Measurements from ENCODE around the gene ZBTB20.

The ZBTB20 gene

DNA sequence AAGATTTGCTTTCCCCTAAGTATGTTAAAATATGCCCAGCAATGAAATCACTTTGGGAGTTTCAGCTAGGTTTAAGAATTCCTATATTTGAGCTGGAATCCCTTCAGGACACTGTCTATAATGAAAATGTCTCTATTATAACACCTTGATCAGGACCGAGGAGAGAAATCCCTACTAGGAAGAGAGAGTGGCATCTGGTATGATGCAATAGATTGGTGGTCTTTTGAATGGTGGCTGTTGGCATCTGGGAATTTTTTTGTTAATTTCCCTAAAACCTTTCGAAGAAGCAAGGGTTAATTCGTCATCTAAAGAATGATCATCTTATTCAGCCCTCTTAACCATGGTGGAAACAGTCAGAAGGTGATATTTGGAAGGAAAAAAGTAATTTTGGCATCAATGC lies 810.2 kb downstream of the ZBTB20 start:
- DNase-seq = no peak

DNA sequence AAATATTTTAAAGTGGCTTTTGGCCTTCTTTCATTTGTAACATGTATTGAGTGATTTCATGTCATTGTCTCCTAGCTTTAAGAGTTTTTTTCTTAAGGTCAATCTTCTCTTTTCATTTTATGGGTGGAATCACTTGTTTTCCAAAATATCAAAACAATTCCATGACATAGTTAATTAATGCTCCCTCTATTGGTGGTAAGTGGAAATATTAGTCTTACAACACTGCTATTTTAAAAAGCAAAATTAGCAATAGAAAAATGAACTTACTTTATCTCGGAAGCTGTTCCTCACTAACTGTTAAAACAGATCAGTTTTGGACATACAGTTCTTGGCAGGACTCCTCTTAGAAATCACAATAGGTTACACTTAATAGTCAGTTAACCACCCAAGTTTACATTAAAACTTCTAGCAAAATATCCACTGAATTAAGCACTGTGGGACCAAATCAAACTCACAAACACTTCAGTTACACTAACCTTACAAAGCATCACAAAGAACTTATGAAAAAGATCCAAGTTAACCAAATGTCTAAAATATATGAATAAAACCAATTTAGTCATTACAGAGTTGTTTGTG lies 810.9 kb downstream of the ZBTB20 start:
- no peak for DNase-seq

DNA sequence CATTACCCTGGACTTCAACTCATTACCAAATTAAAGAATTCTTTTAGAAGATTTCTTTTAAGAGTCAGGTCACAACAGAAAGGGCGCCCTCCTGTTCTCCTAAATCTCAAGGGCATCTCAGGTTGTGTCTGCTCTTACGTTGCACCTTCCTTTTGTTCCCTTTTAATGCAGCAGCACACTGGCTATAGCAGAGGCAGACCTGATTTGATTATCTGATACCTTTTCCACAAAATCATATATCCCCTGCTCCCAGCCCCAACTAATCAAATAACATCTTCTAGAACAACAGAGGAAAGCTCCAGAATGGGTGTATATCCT lies 813.2 kb downstream of the ZBTB20 start:
- DNase-seq = no peak

DNA sequence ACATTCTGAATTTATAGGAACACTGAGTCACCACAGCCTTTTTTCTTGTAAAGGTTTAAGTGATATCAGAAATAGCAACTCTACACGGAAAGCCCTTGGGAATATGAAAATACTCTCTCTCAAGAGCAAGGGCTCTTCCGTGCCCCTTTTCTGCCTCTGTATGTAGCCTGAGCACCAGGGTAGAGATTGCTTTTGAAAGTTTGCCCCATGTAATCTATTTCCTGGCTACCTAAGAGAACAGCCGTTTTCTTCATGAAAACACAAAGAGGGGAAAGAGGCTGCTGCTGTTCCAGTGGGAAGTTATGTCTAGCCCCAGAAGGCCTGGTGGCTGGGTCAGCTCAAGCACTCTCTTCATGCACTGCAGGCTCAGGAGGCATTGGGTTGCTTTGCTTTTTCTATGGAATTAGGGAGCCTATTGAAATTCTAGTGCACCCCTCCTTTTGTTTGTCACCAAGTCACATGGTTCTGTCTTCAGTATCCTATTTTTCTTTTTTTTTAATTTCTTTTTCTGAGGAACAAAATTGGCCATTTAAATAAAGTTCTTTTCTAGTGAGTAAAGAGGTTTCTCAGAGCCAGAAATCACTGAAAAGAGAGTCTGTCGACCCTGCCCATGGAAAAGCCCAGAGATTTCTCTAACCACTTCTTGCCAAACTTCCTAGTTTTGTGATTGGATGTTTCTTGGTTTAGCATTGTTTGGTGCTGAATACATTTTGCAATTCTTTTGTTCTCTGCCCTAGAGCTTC lies 813.7 kb downstream of the ZBTB20 start:
- no peak for DNase-seq

DNA sequence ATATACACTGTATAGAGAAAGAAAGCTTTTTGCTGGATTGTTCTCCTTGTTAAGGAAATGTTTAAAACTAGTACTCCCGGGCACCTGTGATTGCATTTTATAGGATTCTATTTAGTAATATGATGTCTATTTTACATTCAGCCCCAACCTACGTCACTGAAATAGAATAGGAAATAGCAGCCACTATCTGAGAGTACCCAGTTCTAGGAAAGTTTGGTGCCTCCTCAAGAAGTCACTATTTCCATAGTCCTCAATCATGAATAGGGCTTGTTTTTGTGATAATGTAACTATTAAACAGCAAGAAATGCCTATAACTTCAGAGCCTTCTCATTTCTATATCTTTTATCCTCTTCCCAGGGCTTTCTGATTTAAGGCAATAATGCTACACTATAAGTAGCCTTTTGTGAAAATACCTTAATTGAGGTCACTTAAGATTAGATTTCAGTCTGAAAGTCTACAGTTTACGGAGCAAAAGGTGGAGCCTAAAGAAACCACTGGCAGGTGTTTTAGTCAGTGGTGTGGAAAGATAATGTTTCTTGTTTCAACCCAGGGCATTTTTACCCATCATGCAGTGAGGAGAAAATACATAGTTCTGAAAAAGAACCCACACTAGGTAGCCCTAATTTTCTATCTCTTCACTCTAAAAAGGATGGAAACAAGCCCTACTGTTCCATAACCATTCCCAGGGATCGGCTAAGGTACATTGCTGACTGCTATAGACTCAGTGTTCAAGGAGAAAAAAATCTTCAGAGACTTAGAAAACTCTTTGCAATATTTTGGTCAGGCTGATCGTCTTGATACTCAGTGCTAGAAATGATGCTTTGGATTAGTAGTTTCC lies 814.5 kb downstream of the ZBTB20 start:
- DNase-seq = no peak

DNA sequence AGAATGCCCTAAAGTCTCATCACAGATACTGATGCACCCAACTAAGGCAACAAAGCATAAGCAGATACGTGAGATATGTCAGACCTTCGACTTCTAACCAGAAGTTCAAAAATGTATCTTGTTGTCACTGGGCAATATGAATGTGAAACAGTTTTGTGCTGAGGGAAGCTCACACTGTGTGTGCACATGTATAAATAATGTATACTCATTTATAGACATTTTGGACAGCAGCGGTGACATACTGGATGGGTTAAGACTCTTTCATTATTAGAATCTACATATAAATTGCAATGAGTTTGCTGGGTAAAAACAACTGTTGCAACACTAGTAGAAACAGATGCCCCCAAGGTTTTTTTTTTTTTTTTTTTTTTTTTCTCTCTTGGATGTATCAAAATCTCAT lies 815.4 kb downstream of the ZBTB20 start:
- no peak for DNase-seq

DNA sequence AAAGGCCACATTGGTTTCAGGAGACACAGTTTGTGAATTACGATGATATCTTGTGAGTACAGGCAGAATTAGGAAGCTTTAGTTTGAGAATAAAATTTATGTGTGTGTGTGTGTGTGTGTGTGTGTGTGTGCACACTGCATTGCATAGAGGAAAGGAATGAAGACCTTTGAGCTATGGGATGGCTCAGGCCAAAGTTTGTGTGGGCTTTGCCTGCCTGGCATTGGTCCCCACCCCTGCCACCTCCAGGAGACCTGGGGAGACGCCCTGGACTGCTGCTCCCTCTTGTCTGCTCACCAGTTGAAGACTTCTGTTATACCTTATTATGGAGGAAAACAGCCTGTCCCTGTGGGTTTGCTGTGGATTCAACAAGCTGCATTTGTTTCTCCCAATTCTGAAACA lies 816.1 kb downstream of the ZBTB20 start:
- DNase-seq = no peak

DNA sequence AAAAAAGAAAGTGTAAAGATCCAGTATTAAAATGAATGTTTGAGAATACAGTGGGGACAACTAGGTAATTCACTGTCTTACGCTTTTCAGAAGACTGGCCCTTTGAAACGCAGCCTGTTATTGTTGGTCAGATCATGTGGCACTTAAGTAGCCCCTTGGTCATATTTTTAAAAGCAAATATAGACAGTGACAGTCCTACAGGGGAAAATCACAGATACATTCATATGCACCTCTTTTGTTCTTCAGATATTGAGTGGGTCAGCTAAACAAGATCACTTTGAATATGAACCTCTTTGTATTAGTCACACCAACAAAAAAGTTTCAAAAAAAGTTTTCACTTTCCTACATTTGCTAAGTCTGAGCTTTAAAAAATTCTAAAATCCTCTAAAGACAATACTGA lies 817.3 kb downstream of the ZBTB20 start:
- DNase-seq = no peak

DNA sequence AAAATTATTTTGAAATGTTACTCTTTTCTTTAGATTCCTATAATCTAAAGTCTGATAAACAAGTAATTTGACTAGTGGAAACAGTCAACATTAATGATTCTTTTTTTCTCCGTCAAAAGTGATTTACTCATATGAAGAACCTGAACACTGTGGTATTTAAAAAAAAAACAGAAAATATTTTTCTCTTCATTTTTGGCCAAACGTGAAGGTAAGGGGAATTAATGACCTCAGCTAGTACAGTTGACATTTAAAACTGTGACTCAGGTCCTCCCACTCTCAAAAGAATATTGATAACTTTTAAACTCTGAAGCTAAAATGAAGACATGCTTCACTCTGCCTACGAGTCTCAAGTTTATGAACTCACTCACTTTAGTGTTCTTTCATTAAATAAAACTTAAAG lies 818.7 kb downstream of the ZBTB20 start:
- DNase-seq = no peak

DNA sequence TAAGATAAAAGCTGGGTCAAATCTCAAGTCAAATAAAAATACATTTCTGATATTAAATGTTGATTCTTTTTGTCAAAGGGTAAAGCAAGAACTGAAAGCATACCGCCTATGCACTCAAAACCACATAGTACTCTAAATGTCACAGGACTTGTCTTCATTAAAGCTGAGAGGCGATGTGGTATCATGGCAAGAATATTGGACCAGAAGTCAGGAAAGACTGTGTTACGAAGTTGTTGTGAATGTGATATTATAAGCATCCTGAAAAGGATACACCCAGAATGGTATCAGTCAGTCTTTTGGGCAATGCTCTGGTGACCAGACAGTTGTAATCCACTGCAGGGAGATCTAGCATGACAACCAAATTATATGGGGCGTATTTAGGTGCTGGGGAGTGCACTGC lies 819.4 kb downstream of the ZBTB20 start:
- no peak for DNase-seq

DNA sequence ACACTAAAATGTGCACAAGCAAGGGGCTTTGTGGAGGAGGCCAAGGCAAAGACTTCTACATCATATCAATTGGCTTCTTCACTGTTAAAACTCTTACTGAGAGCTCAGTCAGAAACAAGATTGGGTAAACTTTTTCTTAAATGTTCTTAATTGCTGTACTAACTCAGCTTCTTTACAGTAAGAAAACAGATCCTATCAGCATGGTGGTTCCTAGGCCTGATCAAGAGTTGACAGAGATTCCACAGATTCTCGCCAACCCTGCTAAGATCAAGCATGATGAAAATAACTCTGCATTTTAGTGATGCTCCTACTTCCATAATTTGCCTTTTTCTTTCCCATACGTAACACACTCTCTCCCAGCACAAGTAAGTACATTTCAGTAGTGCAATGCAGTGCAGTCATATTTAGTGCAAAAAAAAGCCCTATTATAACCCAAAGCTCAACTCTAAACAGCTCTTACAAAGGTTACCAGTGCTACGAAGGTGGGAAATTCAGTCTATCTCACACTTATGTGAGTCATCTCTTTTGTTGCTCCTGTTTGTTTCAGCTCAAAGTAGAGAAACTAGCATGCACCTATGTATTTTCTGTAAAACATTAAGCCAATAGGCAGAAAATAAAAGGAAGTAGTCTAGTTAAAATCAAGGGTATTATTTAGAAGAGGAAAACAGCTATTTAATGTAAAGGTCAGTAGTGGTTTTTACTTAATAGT lies 823.4 kb downstream of the ZBTB20 start:
- no peak for DNase-seq

DNA sequence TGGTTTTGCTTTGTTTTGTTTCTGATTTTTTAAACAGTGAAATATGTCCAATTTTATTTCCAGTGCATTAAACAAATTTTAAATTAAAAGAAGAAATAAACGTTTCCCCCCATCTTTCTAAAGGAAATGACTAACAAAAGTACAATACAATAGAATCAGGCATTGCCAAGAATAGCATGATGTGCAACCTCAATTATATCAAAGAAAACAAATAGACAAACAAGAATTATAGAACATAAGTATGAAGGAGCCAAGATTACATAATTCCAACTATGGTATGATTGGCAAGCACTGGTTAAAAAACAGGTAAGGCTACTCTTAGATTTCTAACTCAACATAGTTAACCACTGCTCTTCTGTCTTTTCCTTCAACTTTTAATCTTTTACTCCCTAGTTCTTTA lies 826.8 kb downstream of the ZBTB20 start:
- DNase-seq = no peak

DNA sequence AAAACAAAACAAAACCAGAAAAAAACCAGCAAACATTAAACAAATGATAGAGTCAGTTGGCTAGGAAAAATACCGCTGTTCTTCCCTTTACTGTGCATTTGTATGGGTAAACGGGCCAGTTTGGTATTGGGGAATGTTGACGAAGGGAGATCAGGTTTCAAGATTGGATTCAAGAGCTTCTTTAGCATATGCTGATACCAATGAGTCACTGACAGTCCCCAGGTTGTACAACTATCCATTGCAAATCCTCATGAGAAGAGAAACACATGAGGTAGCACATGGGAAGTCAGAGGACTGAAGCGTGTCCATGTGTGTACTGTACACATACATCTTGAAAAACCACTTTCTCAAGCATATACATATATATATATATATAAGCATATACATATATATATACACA lies 827.6 kb downstream of the ZBTB20 start:
- DNase-seq = peak; percentile 38

DNA sequence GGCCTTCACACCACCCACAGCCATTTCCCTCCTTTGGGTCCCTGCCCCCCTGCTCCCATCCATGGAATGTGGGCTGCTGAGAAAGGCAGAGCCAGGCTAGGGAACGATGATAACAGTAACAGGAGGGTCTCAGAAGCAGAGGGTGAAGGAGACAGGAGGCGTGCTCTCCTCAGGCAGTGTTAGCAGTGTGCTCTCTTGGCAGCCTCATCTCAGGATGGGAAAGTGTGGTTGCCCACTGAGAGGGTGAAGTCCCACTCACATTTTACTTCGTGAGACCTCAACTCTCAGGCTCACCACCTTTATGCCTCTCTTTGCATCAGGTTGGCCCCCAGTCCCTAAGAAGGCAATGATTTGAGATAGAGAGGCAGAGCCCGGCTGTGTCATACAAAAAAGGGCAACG lies 828.8 kb downstream of the ZBTB20 start:
- no peak for DNase-seq

DNA sequence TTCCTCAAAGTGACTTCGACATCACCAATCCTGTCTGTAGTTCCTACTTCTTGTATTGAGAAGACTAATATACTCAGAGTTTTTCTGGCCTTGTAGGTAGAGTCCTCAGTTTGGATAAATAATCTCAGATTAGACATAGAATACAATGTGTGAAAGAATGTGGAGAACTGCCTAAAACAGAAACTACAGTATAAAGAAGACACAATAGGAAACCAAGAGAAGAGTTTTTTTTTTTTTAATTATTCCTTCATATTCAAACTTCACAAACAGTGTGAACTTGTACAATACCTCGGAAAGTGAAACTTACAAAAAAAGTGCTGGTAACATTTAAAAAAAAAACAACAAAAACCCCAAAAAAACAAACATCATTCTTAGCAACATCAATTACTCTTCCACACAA lies 832.8 kb downstream of the ZBTB20 start:
- no peak for DNase-seq

DNA sequence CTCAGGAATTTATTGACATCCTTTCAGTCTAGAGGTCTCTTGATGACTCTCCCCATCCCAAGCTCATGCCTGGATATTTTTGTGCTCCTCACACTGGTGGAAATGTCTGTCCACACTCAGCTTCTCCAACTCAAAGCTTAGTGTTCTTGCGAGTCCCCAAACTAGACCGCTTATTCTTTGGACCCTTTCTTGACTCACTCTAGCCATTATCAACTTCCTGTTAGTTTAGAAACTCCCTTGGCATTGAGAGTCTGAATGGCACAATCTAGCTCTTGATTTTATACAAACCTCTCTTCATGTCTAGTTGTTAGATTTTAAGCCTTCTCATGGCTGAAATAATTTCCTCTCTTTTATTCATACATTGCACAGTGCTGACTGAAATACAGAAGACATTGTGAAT lies 833.7 kb downstream of the ZBTB20 start:
- DNase-seq = no peak

DNA sequence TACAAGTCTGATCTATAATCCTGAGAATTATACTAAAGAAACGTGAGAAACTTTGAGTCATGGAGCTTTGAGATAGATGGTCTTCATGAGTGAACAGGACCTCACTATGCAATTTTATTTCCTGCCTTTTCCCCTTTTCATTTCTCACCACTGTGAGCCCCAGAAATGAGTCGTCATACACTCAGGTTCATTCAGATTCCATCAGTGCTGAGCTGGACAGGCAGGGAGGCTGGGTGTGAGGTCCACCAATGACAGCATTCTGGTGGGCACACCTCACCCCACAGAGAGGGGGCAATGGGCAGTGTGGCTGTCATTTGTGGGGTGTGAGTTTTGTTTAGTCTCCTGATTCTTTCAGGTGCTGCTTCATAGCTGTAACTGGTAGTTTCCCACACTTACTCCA lies 836.4 kb downstream of the ZBTB20 start:
- no peak for DNase-seq

DNA sequence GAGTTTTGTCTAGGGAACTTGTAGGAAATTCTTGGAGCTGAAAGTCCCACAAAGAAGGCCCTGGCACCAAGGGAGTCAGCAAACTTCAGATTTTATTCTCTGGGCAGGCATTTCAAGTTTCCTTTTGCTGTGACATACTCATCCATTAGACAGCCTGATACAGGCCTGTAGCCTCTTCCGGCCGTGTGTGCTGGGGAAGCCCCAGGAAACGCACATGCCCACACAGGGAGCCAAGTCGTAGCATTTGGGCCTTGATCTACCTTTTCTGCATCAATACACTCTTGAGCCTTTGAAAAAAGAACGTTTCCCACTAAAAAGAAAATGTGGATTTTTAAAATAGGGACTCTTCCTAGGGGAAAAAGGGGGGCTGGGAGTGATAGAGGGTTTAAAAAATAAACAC lies 838.3 kb downstream of the ZBTB20 start:
- DNase-seq = no peak

DNA sequence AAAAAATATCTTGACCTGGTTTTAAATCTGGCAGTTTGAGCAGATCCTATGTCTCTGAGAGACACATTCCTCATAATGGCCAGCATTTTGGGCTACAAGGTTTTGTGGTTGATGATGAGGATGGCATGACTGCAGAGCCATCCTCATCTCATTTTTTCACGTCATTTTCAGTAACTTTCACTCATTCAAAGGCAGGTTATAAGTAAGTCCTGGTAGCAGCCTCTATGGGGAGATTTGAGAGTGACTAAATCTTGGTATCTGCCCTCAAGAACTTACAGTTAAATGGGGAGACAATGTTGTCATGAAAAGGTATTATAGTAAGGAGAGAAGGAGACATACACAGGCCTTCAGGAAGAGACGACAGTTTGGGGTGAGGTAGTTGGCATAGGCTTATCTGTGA lies 838.7 kb downstream of the ZBTB20 start:
- DNase-seq = no peak

DNA sequence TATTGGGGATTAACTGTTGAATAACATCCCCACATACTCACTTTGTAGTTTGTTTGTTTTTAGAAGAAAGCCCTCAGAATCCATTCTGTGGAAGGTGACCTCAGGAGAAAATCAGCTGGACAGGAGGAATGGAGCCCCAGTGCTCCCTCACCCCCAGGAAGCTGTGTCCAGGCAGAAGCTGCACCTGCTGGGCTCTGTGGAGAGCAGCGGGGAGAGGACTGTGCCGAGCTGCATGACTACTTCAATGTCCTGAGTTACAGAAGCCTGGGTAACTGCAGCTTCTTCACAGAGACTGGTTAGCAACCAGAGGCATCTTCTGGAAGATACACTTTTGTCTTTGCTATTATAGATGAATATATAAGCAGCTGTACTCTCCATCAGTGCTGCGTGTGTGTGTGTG lies 839.3 kb downstream of the ZBTB20 start:
- DNase-seq = no peak

DNA sequence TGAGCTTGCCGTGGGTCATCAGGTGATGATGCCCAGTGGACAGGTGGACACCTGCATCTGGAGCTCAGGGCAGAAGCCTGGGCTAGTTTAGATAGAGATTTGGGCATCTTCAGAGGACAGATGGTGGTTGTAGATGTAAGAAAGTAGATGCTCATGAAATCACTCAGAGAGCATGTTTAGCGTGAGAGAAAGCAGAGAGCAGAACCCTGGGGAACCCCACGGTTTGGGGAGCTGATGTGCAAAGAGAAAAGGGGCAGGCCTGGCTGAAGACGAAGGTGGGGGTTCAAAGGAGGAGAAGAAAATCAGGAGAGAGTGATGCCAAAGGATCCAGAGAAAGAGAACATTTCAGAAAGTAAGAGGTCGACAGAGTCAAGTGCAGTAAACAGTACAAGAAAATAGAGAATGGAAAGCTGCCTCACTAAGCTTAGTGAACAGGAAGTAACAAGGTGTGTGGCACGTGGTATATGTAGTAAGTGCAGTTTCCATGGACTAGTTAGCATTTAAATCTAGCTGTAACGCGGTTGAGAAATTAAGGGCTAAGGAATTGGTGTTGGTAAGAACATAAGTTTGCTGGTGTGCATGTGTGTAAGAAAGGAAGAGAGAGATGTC lies 839.8 kb downstream of the ZBTB20 start:
- no peak for DNase-seq

DNA sequence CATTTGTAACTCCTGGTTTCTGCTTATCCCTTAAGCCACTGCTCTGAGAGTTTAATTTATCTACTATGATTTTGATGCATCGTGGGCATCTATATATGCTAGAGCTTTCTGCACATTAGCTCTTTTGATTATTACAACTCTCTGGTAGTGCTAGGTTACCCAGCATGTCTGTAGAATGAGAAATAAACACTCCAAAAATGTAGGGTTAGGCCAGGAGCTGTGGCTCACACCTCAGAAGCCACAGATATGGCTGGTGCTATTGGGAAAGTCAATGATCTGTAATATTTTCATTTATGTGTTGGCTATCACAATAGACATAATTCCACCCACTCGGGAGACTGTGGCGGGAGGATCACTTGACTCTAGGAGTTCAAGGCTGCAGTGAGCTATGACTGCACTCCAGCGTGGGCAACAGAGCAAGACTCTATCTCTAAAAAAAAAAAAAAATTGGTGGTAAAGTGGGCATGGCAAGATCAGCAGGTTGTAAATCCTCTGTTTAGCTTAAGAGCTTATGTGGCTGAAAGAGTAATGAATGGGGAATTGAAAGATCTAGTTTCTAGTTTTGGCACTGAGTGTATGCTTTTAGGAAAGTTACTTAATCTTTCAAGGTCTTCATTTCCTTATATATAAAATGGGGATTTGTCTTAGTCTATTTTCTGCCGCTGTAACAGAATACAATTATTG lies 847.0 kb downstream of the ZBTB20 start:
- no peak for DNase-seq

DNA sequence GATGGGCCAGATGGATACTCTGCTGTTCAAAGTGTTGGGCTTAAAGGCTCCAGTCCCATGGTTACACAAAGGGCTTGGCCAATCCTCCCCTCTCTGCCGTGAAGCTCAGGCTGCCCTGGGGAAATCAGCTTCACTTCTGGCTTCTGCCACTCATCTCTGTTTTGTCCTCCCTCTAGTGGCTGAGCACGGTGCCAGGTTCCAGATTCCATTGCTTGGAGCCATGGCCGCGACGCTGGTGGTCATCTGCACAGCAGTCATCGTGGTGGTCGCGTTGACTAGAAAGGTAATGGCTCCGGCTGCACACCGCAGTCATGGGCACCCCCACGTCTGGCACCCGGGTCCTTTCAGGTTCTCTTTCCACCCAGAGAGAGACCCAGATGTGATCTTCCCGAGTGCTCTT lies 847.7 kb downstream of the ZBTB20 start:
- peak; percentile 21 for DNase-seq

Data from NCI-H1436 (cell line).